HG03175 (cell line): Measurements from ENCODE around the gene TRIM32.

Experiments
- ATAC-seq: cut with Tn5 transposase; IDR thresholded peaks from one replicate; pipeline ENCODE4 v1.9.1; 2021; ENCODE audit warnings: mild to moderate bottlenecking, moderate library complexity; ENCODE audit not compliant: unreplicated experiment

The TRIM32 gene

GRCh38 chr9:116687074-116687753, at the start of gene TRIM32:
TRIM32 (plus strand) TSS chr9:116687305; CDS start chr9:116697743, 10,438 bp downstream.
- ATAC-seq = peak; percentile 98

- no peak for ATAC-seq
These were observed 47.8 kb upstream of the TRIM32 start for GRCh38 chr9:116639251-116639741.

- ATAC-seq = no peak
These were observed 45.6 kb upstream of the TRIM32 start for GRCh38 chr9:116641292-116642059.

GRCh38 chr9:116643691-116644090, 43.4 kb upstream of the TRIM32 start:
- no peak for ATAC-seq

GRCh38 chr9:116644091-116644688, 42.9 kb upstream of the TRIM32 start:
- ATAC-seq = no peak

- peak; percentile 57 for ATAC-seq
These were observed 40.2 kb upstream of the TRIM32 start for GRCh38 chr9:116646661-116647514.

- ATAC-seq = no peak
These were observed 39.6 kb upstream of the TRIM32 start for GRCh38 chr9:116647515-116647809.

GRCh38 chr9:116653348-116654058, 33.6 kb upstream of the TRIM32 start:
- no peak for ATAC-seq

- ATAC-seq = no peak
These were observed 33.1 kb upstream of the TRIM32 start for GRCh38 chr9:116654059-116654355.

- ATAC-seq = no peak
These were observed 30.6 kb upstream of the TRIM32 start for GRCh38 chr9:116656501-116656971.

- no peak for ATAC-seq
These were observed 30.1 kb upstream of the TRIM32 start for GRCh38 chr9:116656977-116657376.

GRCh38 chr9:116658265-116658664, 28.8 kb upstream of the TRIM32 start:
- ATAC-seq = no peak

GRCh38 chr9:116661037-116661954, 25.8 kb upstream of the TRIM32 start:
- peak; percentile 79 for ATAC-seq

- no peak for ATAC-seq
These were observed 24.3 kb upstream of the TRIM32 start for GRCh38 chr9:116662646-116663310.

GRCh38 chr9:116663581-116663980, 23.5 kb upstream of the TRIM32 start:
- ATAC-seq = no peak

GRCh38 chr9:116668970-116669695, 18.0 kb upstream of the TRIM32 start:
- no peak for ATAC-seq

GRCh38 chr9:116671605-116672004, 15.5 kb upstream of the TRIM32 start:
- ATAC-seq = no peak

- no peak for ATAC-seq
These were observed 13.7 kb upstream of the TRIM32 start for GRCh38 chr9:116673375-116673774.
